Ramos (cell line): Measurements from ENCODE around the gene EZH1.

Experiments
- in situ Hi-C: fragments of 300-500 bp; cut with MboI; formaldehyde crosslinking; loops from one replicate; pipeline ENCODE4 v1.14.3; 2022; ENCODE audit warnings: low sequenced_read_pairs; ENCODE audit not compliant: unreplicated experiment

Gene EZH1

DNA sequence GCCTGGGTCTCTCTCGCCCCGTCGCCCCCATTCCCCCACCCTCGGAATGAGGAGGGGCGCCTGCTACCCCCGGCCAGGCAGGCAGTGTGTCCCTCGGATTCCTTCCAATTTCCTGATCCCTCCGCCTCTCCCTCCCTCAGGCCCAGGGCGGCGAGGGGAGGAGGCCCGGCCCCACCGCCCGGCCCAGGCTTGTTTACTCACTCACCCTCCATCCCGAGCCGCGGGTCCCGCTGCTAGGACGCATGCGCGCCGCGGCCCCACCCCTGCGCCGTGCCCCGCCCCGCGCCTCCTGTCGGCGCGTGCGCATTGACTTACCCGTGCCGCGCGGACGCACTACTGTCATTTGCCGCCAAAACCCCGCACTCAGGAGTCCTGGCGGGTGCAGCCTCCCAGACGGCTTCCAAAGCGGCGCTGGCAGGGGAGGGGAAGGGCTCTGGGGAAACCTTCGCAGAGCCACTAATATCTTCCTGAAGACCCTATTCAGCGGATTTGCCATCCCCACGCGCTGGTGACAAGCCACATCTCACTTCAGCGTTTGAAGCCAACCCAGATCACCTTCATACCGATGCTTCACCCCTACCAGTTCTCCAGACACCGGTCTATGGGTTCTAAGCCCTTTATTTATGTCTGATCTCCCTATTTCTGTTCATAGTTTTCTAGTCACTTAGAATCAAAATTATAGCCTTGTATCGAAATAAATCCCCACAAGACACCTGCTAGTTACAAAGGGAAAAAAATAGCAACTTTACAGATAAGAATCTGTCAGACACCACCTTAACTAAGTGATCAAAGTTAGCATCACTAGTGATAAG, at the start of gene EZH1:
EZH1 (minus strand) TSS at position 235 of the 812 bp plus-strand sequence. CDS start 16,099 bp downstream, outside the sequence.
- in situ Hi-C loops: loop anchor here (25.0 kb wide), 1 partner anchor 617 kb away; no protein-coding TSS in a partner anchor

DNA sequence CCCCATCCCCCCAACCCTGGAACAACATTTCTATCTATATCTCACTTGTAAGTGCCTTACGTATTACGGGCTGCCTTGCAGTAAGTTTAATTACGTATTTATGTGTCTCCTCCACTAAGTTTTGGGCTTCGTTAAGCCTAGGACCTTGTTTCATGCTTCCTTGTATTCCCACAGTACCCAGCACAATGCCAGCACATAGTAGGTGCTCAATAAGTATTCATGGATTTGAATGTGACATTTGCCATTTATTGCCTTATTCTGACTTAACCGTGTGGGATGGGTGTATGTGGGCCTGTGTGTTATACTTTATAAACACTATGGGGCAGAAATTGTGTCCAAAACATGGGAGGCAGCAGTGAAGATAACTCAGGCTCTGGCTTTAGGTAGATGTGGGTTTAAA, 47.7 kb upstream of the EZH1 start:
- in situ Hi-C loops: no loop called here

GRCh38 chr17:42791948-42792347, 47.1 kb upstream of the EZH1 start:
- in situ Hi-C loops: no loop called here

- in situ Hi-C loops: no loop called here
Observed at GRCh38 chr17:42787266-42787665, 42.4 kb upstream of the EZH1 start.

- in situ Hi-C loops: no loop called here
Observed at GRCh38 chr17:42784811-42785592, 40.2 kb upstream of the EZH1 start.

DNA sequence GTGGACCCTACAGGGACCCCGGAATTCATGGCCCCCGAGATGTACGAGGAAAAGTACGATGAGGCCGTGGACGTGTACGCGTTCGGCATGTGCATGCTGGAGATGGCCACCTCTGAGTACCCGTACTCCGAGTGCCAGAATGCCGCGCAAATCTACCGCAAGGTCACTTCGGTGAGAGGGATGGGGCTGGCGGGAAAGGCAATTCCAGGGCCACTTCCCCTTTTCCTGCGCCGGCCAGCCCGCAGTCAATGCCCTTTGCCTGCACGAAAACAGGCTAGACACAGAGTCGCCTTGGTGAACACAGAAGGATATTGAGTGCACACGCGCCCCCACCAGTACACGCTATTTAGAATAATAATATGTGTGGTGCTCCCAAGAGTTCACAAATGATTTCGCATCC, 39.6 kb upstream of the EZH1 start:
- in situ Hi-C loops: no loop called here

DNA sequence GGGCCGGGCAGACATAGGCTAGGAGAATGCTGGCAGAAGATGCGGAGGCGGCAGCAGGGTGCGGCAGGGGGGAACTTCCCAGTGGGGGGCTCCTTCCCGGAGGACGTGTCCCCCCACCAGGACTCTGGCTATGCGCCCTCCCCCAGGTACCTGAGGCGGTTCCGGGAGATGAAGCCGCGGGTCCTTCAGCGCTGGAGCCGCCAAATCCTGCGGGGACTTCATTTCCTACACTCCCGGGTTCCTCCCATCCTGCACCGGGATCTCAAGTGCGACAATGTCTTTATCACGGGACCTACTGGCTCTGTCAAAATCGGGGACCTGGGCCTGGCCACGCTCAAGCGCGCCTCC, 38.9 kb upstream of the EZH1 start:
- in situ Hi-C loops: no loop called here

DNA sequence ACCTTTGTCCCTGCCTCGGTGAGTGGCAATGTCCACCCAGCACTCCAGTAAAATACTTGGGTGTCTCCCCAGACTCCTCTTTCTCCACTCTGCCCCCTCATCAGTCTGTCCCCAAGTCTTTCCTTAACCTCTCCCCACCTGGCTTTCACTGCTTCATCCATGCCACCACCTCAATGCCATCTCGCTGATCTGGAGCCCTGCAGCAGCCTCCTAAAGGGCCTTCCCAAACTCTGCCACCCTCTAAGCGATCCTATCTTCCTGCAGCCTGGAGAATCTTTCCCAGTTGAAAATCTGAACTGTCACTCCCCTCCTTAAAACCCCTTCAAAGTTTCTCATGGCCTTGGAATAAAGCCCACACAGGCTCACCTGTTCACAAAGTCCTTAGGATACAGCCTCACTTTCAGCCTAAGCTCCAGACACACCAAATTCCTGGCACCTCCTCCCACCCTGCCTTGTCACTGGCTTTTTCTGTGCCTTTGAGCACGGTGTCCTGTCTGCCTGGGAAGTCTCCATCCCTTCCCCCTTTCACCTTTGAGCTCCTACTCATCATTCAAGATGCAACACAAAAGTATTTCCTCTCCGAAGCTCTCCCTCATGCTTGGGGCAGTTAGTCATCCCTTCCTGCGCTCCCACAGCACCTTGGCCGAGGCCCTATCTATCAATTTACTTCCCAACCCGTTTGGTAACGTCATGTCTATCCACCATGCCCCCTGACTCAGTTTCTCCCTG, 38.4 kb upstream of the EZH1 start:
- in situ Hi-C loops: no loop called here

DNA sequence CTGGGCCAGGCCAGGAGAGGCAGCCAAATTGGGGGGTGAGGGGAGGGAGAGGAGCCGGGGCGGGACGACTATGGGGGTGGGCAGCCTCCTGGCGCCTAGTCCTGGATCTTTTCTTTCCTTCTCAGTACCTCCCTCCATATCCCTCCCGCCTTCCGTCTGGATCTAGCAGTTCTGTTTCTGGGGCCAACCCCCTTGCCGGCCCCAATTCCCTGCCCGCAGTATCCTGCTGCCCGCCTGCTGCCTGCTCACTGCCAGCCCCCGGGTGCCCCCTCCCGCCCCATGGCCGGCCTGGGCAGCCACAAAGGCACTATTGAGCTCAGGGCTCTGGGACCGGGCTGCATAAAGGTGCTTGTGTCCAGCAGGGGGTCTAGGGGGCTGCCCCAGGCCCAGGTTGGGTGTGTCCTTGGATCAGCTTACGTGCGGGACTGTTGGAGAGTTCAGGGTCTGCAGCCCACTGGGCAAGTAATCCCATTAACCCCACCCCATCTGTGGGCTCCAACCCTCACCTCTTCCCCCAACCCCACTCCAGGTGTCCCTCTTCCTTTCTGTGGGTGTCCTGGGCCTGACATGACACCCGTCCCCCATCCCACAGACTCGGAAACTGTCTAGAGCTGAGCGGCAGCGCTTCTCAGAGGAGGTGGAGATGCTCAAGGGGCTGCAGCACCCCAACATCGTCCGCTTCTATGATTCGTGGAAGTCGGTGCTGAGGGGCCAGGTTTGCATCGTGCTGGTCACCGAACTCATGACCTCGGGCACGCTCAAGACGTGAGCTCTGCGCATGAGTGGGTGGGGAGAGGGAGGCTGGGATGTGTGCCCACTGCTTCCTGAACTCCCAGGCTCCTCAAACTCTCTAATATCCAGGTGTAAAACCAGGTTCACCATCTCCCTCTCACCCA, 37.6 kb upstream of the EZH1 start:
- in situ Hi-C loops: no loop called here

DNA sequence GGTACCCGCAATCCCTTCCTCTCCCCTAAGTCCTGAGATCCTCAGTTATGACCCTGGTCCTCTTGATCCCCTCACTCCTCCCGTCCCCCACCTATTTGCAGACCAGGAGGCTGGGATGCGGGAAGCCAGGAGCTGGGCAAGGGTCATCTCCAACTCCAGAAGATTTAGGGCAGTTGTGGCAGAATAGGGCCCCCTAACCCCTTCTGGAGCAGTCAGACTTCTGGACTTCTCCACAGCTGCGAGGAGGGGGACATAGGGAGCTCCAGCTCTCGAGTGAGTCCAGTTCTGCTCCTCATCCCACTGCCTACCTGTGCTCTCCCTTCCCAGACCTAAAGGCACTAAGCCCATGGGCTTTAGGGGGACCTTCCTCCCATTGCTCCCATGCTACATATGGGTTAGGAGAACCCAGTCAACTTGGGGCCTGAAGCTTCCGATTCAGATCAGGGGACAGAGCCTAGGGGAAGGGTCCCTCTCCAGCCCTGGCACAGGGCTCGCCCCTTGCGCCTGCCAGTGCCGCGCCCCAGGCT, 36.9 kb upstream of the EZH1 start:
- in situ Hi-C loops: no loop called here

DNA sequence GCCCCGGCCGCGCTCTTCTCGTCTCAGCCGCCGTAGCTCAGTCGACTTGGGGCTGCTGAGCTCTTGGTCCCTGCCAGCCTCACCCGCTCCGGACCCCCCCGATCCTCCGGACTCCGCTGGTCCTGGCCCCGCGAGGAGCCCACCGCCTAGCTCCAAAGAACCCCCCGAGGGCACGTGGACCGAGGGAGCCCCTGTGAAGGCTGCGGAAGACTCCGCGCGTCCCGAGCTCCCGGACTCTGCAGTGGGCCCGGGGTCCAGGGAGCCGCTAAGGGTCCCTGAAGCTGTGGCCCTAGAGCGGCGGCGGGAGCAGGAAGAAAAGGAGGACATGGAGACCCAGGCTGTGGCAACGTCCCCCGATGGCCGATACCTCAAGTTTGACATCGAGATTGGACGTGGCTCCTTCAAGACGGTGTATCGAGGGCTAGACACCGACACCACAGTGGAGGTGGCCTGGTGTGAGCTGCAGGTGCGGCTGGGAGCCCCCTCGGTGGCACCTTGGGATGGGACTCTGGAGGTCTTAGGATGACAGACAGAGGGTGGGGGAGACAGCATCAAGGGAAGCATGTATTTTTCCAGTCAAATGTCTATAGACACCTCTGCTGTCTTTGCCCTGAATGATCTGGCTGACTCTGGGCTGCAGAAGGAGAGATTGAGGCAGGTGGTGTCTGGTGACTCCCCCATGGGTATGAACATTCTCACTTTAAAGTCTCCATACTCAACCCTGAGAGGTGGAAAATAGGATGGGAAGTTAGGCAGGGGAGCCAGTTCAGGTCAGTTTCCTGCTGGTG, 36.2 kb upstream of the EZH1 start:
- in situ Hi-C loops: no loop called here

- in situ Hi-C loops: no loop called here
Observed at GRCh38 chr17:42779936-42780850, 35.4 kb upstream of the EZH1 start, which contains the start of gene WNK4. TSS of gene WNK4 (plus strand) at chr17:42780610. CDS start at chr17:42780699, 89 bp downstream.

- in situ Hi-C loops: no loop called here
Observed at GRCh38 chr17:42779304-42779935, 34.6 kb upstream of the EZH1 start.

- in situ Hi-C loops: no loop called here
Observed at GRCh38 chr17:42778570-42778969, 33.7 kb upstream of the EZH1 start.

DNA sequence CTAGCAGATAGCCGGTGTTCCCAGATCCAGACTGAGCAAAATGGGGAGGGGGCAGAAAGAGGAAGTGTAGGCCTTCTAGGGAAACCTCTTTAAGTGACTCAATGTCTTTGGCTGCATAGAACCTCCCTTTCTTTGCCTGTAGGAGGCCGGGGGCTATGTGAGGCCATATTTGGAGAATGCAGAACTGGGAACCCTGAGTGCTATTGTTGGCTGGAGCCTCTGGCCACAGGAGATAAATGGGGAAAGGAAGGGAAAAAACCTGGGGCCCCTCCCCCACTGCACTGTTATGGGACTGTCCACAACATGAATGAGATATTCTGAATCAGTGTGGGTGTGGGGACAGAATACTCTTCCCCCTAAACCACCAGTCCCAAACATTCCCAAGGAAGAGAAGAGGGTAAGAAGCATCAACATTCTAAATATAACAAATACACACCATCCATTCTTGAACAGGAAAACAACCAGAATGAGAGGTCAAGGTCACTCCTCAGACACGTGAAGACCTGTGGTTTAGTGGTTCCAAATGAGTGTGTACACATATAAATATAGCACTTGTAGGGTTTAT, 30.8 kb upstream of the EZH1 start:
- in situ Hi-C loops: no loop called here

- in situ Hi-C loops: no loop called here
Observed at GRCh38 chr17:42774066-42774745, 29.4 kb upstream of the EZH1 start.
